Liver (tissue), 9 donors: ENCODE results near the gene IL2RA. TPM values are rescaled to one million over a fixed set of nuclear protein-coding genes. Genes with fewer than 3 reads are reported as not detected.

Experiments
- DNase-seq: peaks from one replicate; pipeline ENCODE4 v3.0.0-alpha.2; 2017; ENCODE audit warnings: low spot score
- H3K27ac ChIP-seq, 2 donors: one replicate each; pipeline ENCODE4 v1.7.0; 2013; ENCODE audit warnings: inconsistent platforms in 2 of 2, low read length in 2 of 2, control low read depth in 1 of 2, low read depth in 1 of 2, mild to moderate bottlenecking in 1 of 2
- H3K27me3 ChIP-seq, 4 donors: one replicate each; pipeline versions ENCODE4 v1.6.1 to v1.7.0; 2013; ENCODE audit warnings: low read length in 3 of 4, inconsistent platforms in 1 of 4, mild to moderate bottlenecking in 1 of 4, moderate library complexity in 1 of 4; ENCODE audit not compliant: control insufficient read depth in 4 of 4, insufficient read depth in 4 of 4
- H3K36me3 ChIP-seq, 4 donors: one replicate each; pipeline versions ENCODE4 v1.6.1 to v1.7.0; 2013; ENCODE audit warnings: low read length in 3 of 4, mild to moderate bottlenecking in 3 of 4, low read depth in 1 of 4, moderate library complexity in 1 of 4; ENCODE audit not compliant: control insufficient read depth in 4 of 4, insufficient read depth in 3 of 4
- H3K4me1 ChIP-seq, 4 donors: one replicate each; pipeline versions ENCODE4 v1.6.1 to v1.7.0; 2013; ENCODE audit warnings: low read length in 3 of 4, mild to moderate bottlenecking in 3 of 4, moderate library complexity in 1 of 4; ENCODE audit not compliant: control insufficient read depth in 4 of 4, insufficient read depth in 4 of 4
- H3K4me3 ChIP-seq, 3 donors: one replicate each; pipeline versions ENCODE4 v1.6.1 to v1.7.0; 2013; ENCODE audit warnings: low read length in 3 of 3, control low read depth in 1 of 3, low read depth in 1 of 3, mild to moderate bottlenecking in 1 of 3
- H3K9ac ChIP-seq, 2 donors: one replicate each; pipeline ENCODE4 v1.7.0; 2013; ENCODE audit warnings: low read length in 2 of 2, mild to moderate bottlenecking in 2 of 2, moderate library complexity in 2 of 2, control low read depth in 1 of 2, low read depth in 1 of 2
- H3K9me3 ChIP-seq, 4 donors: one replicate each; pipeline versions ENCODE4 v1.6.1 to v1.7.0; 2013; ENCODE audit warnings: low read length in 3 of 4; ENCODE audit not compliant: control insufficient read depth in 4 of 4
- EGR1 ChIP-seq, 2 donors: IDR thresholded peaks; 2 replicates each; pipeline ENCODE4 v1.6.1; 2016 to 2018; ENCODE audit warnings: antibody characterized with exemption in 2 of 2, low read depth in 2 of 2
- FOXA1 ChIP-seq: IDR thresholded peaks from 2 replicates; pipeline ENCODE4 v1.6.1; 2016; ENCODE audit warnings: antibody characterized with exemption
- FOXA2 ChIP-seq: IDR thresholded peaks from 2 replicates; pipeline ENCODE4 v1.6.1; 2016; ENCODE audit warnings: antibody characterized with exemption
- GABPA ChIP-seq, 2 donors: IDR thresholded peaks in 1 of 2; conservative IDR thresholded peaks in 1 of 2; 2 replicates each; pipeline ENCODE4 v1.6.1; 2016; ENCODE audit warnings: antibody characterized with exemption in 2 of 2, mild to moderate bottlenecking in 1 of 2, moderate library complexity in 1 of 2
- HNF4A ChIP-seq, 2 donors: conservative IDR thresholded peaks; 2 replicates each; pipeline ENCODE4 v1.6.1; 2016; ENCODE audit warnings: antibody characterized with exemption in 2 of 2, mild to moderate bottlenecking in 2 of 2
- JUND ChIP-seq, 2 donors: IDR thresholded peaks; 2 replicates each; pipeline ENCODE4 v1.6.1; 2016; ENCODE audit warnings: antibody characterized with exemption in 2 of 2
- NR2F2 ChIP-seq: IDR thresholded peaks from 2 replicates; pipeline ENCODE4 v1.6.1; 2016; ENCODE audit warnings: antibody characterized with exemption
- RAD21 ChIP-seq, 2 donors: IDR thresholded peaks; 2 replicates each; pipeline ENCODE4 v1.6.1; 2016; ENCODE audit warnings: antibody characterized with exemption in 2 of 2, mild to moderate bottlenecking in 2 of 2
- RXRA ChIP-seq, 2 donors: IDR thresholded peaks; 2 replicates each; pipeline ENCODE4 v1.6.1; 2017 to 2018; ENCODE audit warnings: antibody characterized with exemption in 2 of 2, mild to moderate bottlenecking in 1 of 2
- SP1 ChIP-seq: IDR thresholded peaks from 2 replicates; pipeline ENCODE4 v1.6.1; 2018; ENCODE audit warnings: antibody characterized with exemption, mild to moderate bottlenecking
- TAF1 ChIP-seq: conservative IDR thresholded peaks from 2 replicates; pipeline ENCODE4 v1.6.1; 2016; ENCODE audit warnings: antibody characterized with exemption, mild to moderate bottlenecking
- YY1 ChIP-seq: IDR thresholded peaks from 2 replicates; pipeline ENCODE4 v1.6.1; 2016; ENCODE audit warnings: antibody characterized with exemption, mild to moderate bottlenecking
- WGBS: extraction: QIAGEN DNeasy Blood & Tissue Kit; methylation state at CpG from one replicate; pipeline ENCODE4 v1.1.7; 2013; 5-methylcytosine and 5-hydroxymethylcytosine counted together
- polyA plus RNA-seq, 2 donors: library from polyadenylated mRNA; stranded (reverse) in 1 of 2; unstranded in 1 of 2; fragments of 200-250 nt in 1 of 2; fragments of >200 nt in 1 of 2; fragmentation: Nextera tagmentation in 1 of 2; extraction: Ambion mirVana in 1 of 2; gene quantifications; one replicate each; pipeline versions ENCODE4 v1.2.1 to v1.2.3, GENCODE V29; 2013 to 2015
- total RNA-seq, 2 donors: library from RNA; depleted of rRNA; stranded (reverse); fragments of >200 nt; gene quantifications; one replicate each; pipeline ENCODE4 v1.2.3, GENCODE V29; 2014
- TF ChIP-seq, protein P1 (sequence below): IDR thresholded peaks from 2 replicates; pipeline ENCODE4 v1.6.1; 2016; ENCODE audit warnings: antibody characterized with exemption
- TF ChIP-seq, protein P2 (sequence below): IDR thresholded peaks from 2 replicates; pipeline ENCODE4 v1.6.1; 2016; ENCODE audit warnings: antibody characterized with exemption
- TF ChIP-seq, protein P3 (sequence below): fragments of 150-350 bp; IDR thresholded peaks from 2 replicates; pipeline ENCODE4 v1.5.1; 2017; ENCODE audit warnings: improper control_type of control experiment, low read depth, low read length; ENCODE audit not compliant: missing input control
- TF ChIP-seq, protein P4 (sequence below): IDR thresholded peaks from 2 replicates; pipeline ENCODE4 v1.6.1; 2016; ENCODE audit warnings: antibody characterized with exemption, mild to moderate bottlenecking
- TF ChIP-seq, protein P5 (sequence below): IDR thresholded peaks from 2 replicates; pipeline ENCODE4 v1.6.1; 2016; ENCODE audit warnings: antibody characterized with exemption
- donor health status: healthy.
- donor health status: healthy.
- donor health status: healthy.
- donor health status: healthy.
- donor health status: healthy.

IL2RA gene
- total and polyA plus RNA-seq, 4 donors, result 0.46 to 1.6 TPM; not detected in 2

DNA sequence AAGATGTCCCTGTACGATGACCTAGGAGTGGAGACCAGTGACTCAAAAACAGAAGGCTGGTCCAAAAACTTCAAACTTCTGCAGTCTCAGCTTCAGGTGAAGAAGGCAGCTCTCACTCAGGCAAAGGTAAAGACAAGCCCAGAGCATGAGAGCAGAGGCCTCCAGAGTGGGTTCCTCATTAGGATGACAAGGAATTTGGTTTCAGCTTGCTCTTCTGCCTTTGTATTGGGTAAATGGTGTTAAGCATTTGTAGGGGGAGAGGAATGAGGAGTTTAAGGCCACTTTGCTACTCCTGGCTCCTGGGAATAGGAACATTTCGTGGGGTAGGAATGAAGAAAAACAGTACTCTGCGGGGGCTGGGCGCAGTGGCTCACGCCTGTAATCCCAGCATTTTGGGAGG lies 34.9 kb upstream of the IL2RA start:
- Histone ChIP-seq H3K4me1 (peaks cover 2 to 24% (median 19%) of the 10 kb centered on the region in 4 donors), H3K9me3 (no peaks in the 10 kb centered on the region), H3K4me3 (no peak overlapping the region), H3K27ac (no peak overlapping the region), H3K9ac (no peak overlapping the region), H3K27me3 (no peaks in the 10 kb centered on the region), H3K36me3 (peaks cover 3 to 8% (median 7%) of the 10 kb centered on the region in 4 donors)
- 97% methylated on average over 5 of the region's 5 CpGs for WGBS
- no peak for DNase-seq
- no peak for TF ChIP-seq RXRA (IDR thresholded peaks at IDR 0.05)
- TF ChIP-seq, protein P1, sequence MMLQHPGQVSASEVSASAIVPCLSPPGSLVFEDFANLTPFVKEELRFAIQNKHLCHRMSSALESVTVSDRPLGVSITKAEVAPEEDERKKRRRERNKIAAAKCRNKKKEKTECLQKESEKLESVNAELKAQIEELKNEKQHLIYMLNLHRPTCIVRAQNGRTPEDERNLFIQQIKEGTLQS, result no peak
- no peak for TF ChIP-seq EGR1 (IDR thresholded peaks at IDR 0.05; ENCODE audit: low read depth in 2 of 2)
- TF ChIP-seq YY1, result no peak
- no peak for TF ChIP-seq JUND (IDR thresholded peaks at IDR 0.05)
- TF ChIP-seq, protein P2, sequence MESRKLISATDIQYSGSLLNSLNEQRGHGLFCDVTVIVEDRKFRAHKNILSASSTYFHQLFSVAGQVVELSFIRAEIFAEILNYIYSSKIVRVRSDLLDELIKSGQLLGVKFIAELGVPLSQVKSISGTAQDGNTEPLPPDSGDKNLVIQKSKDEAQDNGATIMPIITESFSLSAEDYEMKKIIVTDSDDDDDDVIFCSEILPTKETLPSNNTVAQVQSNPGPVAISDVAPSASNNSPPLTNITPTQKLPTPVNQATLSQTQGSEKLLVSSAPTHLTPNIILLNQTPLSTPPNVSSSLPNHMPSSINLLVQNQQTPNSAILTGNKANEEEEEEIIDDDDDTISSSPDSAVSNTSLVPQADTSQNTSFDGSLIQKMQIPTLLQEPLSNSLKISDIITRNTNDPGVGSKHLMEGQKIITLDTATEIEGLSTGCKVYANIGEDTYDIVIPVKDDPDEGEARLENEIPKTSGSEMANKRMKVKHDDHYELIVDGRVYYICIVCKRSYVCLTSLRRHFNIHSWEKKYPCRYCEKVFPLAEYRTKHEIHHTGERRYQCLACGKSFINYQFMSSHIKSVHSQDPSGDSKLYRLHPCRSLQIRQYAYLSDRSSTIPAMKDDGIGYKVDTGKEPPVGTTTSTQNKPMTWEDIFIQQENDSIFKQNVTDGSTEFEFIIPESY, result no peak
- TF ChIP-seq, protein P3, sequence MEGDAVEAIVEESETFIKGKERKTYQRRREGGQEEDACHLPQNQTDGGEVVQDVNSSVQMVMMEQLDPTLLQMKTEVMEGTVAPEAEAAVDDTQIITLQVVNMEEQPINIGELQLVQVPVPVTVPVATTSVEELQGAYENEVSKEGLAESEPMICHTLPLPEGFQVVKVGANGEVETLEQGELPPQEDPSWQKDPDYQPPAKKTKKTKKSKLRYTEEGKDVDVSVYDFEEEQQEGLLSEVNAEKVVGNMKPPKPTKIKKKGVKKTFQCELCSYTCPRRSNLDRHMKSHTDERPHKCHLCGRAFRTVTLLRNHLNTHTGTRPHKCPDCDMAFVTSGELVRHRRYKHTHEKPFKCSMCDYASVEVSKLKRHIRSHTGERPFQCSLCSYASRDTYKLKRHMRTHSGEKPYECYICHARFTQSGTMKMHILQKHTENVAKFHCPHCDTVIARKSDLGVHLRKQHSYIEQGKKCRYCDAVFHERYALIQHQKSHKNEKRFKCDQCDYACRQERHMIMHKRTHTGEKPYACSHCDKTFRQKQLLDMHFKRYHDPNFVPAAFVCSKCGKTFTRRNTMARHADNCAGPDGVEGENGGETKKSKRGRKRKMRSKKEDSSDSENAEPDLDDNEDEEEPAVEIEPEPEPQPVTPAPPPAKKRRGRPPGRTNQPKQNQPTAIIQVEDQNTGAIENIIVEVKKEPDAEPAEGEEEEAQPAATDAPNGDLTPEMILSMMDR, result no peak
- TF ChIP-seq TAF1, result no peak
- TF ChIP-seq SP1, result no peak
- no peak for TF ChIP-seq NR2F2
- no peak for TF ChIP-seq GABPA (IDR thresholded peaks at IDR 0.05 in 1 of 2, conservative IDR thresholded peaks at IDR 0.05 in 1 of 2)

DNA sequence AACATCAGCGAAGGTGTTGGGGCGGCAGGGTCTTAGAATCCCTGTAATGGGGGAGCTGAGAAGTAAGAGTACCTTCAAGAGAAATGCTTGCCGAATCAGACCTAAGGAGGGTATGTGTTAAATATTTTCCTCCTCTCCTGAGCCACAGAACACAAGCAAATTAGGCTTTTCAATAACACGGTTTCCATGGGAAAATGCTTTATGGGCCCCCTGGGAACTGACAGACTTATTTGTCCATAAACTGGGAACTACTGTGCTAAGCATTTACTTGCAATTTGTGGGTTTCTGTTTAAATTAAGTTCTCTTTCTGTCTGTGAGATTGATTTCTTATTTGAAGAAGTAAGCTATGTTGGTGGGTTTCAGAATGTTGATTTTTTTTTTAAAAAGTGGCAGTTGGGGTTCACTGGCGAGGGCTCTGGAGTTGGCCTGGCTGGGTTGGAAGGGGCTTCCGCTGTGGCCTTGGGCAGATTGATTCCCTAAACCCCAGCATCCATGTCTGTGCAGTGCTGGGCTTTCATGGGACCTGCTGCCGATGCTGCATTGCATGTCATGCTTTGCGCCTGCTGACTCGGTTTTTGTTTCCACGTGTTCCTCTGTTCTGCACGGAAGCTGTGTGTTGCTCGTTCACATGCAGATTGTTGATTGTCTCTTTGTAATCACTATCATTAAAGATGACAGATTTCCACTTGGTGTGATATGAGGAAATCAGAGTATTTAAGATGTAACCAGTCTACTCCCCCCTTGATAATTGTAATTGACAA lies 33.8 kb upstream of the IL2RA start:
- Histone ChIP-seq H3K27me3 (no peaks in the 10 kb centered on the region), H3K4me3 (no peak overlapping the region), H3K4me1 (peaks cover 2 to 22% (median 18%) of the 10 kb centered on the region in 4 donors), H3K9me3 (no peaks in the 10 kb centered on the region), H3K36me3 (peaks cover 3 to 8% (median 7%) of the 10 kb centered on the region in 4 donors), H3K27ac (no peak overlapping the region), H3K9ac (no peak overlapping the region)
- 89% methylated on average over 12 of the region's 12 CpGs for WGBS
- no peak for DNase-seq
- TF ChIP-seq SP1, result no peak
- TF ChIP-seq RAD21 (IDR thresholded peaks at IDR 0.05), result no peak
- no peak for TF ChIP-seq HNF4A (conservative IDR thresholded peaks at IDR 0.05)
- TF ChIP-seq, protein P4, sequence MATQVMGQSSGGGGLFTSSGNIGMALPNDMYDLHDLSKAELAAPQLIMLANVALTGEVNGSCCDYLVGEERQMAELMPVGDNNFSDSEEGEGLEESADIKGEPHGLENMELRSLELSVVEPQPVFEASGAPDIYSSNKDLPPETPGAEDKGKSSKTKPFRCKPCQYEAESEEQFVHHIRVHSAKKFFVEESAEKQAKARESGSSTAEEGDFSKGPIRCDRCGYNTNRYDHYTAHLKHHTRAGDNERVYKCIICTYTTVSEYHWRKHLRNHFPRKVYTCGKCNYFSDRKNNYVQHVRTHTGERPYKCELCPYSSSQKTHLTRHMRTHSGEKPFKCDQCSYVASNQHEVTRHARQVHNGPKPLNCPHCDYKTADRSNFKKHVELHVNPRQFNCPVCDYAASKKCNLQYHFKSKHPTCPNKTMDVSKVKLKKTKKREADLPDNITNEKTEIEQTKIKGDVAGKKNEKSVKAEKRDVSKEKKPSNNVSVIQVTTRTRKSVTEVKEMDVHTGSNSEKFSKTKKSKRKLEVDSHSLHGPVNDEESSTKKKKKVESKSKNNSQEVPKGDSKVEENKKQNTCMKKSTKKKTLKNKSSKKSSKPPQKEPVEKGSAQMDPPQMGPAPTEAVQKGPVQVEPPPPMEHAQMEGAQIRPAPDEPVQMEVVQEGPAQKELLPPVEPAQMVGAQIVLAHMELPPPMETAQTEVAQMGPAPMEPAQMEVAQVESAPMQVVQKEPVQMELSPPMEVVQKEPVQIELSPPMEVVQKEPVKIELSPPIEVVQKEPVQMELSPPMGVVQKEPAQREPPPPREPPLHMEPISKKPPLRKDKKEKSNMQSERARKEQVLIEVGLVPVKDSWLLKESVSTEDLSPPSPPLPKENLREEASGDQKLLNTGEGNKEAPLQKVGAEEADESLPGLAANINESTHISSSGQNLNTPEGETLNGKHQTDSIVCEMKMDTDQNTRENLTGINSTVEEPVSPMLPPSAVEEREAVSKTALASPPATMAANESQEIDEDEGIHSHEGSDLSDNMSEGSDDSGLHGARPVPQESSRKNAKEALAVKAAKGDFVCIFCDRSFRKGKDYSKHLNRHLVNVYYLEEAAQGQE, result no peak
- TF ChIP-seq, protein P5, sequence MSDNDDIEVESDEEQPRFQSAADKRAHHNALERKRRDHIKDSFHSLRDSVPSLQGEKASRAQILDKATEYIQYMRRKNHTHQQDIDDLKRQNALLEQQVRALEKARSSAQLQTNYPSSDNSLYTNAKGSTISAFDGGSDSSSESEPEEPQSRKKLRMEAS, result no peak
- no peak for TF ChIP-seq GABPA (IDR thresholded peaks at IDR 0.05 in 1 of 2, conservative IDR thresholded peaks at IDR 0.05 in 1 of 2)
- TF ChIP-seq, protein P2, result no peak
- no peak for TF ChIP-seq FOXA2
- no peak for TF ChIP-seq JUND (IDR thresholded peaks at IDR 0.05)
- TF ChIP-seq, protein P1, result no peak
- no peak for TF ChIP-seq TAF1
- TF ChIP-seq FOXA1, result no peak
- TF ChIP-seq, protein P3, result no peak
- TF ChIP-seq YY1, result no peak
- no peak for TF ChIP-seq NR2F2
